GM18507 (cell line): ENCODE data around the gene CCDC137.
A peak's percentile ranks its signal among the peaks of the same experiment; 100 is the strongest.

Source experiments
- DNase-seq: peaks from one replicate; pipeline ENCODE4 v3.0.0; 2011; ENCODE audit warnings: low read depth; ENCODE audit not compliant: insufficient read length; ENCODE audit errors: extremely low spot score
- FAIRE-seq: peaks from 2 replicates; lab custom pipeline; 2011; peaks lifted over from hg19 to GRCh38; lab: Jason Lieb, UNC

CCDC137 gene

DNA sequence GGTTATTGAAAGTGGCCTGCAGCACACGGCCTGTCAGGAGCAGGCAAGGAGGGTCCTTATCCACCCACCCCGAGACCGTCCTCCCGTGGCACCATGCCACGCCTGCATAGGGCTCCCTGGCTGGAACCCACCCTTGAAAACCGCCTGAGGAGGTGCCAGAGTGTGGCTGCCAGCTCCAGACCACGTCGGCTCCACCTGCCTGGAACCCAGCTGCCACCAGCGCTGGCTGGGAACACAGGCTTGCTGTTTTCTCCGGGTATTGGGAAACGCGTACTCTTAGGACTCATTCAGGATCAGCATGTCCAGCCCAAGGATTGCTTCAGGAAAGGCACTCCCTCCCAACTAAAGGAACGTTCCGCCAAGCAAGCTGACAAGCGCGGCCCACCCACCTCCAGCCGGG is 10.4 kb downstream of the CCDC137 start:
- DNase-seq (no peak), FAIRE-seq (no peak)

DNA sequence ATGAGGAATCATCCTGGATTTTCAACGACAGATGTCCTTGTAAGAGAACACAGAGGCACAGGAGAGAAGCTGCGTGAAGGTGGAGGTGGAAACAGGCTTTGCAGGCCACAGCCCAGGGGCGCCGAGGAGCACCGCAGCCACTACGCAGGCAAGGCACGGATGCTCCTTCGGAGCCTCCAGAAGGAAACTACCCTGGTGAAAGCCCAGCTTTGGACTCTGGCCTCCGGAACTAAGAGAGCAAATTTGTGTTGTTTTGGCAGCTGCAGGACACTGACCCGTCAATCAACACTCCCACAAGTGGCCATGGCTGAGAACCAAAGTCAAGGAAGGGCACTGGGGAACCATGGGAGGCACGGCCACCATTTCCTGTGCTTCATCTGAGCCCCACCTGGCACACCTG is 13.6 kb downstream of the CCDC137 start:
- DNase-seq (no peak), FAIRE-seq (no peak)

DNA sequence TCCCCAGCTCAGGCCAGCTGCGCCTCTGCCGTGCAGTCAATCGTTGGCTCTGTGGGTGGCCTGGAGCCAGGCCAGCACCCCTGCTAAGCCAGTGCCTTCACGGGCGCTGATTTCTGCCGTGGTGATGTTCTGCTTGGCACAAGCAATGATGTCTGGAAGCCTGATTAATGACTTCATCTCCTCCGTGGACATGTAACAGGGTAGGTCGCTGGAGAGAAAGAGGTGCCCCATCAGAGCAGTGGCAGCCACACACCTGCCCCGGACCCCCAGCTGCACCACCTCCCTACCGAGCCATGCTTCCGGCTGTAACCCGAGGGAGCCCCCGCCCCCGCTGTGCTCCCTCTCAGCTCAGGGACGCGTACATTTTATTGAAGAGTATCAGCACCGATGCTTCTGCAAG is 15.1 kb downstream of the CCDC137 start:
- no peak for FAIRE-seq
- DNase-seq = no peak

DNA sequence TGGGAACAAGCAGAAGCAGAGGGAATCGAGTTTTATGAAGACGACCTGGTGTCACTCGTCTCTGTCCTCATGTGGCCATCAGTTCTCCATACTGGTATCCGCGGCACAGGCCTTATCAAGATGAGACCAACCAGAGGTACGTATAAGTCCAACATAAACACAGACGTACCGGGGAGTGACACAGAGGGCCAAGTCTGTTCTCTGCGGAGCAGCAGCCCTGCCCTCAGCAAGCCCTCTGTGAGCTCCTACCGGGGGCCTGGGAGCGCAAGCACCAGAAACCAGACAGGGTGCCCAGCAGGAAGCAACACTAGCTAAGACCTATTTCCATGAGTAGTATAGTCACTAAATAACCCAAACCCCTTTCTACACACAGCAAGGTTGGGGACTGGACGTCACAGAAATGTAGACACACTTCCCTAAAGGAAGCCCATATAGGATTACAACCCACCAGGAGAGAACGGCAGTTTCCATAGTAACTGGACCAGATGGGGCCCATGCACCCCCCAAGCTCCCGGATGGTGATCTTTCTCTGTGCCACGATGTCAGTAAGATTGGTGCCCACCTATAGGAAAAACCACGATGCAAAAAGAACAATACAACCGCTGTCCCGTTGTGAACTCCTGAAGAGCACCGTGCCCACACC is 16.1 kb downstream of the CCDC137 start:
- DNase-seq = no peak
- no peak for FAIRE-seq

DNA sequence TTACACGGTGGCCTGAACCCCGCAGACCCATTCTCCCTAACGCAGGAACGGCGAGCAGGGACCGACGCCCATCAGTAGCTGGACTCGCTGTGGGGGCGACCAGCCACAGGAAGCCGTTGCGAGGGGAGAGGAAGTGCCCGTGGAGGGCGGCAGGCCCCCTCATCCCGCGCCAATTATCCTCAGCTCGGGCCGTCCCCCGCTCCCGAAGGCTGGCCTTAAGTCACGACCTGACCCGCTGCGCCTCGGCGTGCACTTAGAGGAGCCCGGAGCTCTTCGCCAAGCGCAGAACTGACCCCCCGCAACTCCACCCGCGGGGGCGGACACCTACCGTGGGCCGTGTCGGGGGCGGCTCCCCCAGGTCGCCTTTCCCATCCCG is 16.7 kb downstream of the CCDC137 start:
- FAIRE-seq (no peak), DNase-seq (no peak)

DNA sequence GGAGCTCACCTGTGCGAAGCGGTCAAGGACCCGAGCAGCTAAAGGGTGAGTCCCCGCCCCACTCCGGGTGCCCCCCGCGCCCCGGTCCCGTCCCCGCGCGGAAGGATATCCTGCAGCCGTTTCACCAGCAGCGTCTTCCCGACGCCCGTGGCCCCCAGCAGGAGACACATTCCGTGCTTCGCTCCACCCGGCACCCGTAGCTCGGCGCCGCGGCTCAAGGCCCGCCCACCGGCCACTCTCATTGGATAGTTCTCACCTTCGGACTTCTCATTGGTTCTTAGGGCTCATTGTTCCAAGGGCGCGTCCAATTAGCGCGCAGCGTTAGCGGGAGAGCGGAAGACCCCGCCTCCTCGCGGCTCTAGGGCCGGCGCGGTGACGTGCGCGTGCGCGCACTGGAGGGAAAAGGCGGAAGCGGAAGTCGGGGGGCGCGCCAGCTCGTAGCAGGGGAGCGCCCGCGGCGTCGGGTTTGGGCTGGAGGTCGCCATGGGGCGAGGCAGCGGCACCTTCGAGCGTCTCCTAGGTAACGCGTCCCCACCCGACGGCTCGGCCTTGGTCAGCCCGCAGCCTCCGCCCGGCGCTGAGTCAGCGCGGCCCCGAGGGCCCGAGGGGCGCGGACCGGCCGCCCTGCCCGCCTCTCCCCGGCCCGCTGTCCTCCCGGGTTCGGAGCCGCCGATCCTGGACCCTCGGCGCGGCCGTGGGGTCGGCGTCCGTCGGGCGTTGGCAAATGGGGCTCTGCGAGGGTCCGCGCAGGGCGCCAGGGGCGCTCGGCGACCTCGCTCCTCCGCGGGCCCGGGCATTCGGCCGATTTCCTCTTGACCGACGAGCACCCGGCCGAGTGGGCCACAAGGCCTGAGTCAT is 17.3 kb downstream of the CCDC137 start, which contains the start of the genes ARL16 and HGS:
ARL16 (minus strand) TSS at position 214 of the 858 bp plus-strand sequence; CDS start at position 170, 44 bp downstream.
HGS (plus strand) TSS at position 428 of the 858 bp plus-strand sequence; CDS start at position 484, 56 bp downstream.
- DNase-seq (peak; percentile 99), FAIRE-seq (peak; percentile 98)

DNA sequence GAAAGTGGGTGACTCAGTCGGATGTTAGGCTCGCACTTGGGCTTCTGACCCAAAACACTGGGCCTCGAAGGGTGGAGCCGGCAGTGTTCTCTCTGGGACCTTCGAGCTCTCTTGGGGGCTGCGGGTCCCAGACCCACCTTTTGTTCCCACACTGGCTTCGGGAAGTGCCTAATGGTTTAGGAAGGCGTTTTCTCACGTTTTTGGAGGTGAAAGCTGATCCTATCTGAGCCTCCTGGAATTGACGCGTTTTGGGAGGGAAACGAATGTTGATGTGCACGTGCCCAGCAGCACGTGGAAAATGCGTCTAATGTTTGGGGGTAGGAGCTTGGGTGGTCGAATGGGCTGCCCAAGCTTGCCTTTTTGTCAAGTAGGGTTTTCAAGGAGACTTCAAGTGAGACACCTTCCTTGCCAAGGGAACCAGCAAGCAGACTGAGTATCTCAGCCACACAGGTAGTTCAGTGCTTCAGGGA is 17.9 kb downstream of the CCDC137 start:
- FAIRE-seq (no peak), DNase-seq (no peak)

DNA sequence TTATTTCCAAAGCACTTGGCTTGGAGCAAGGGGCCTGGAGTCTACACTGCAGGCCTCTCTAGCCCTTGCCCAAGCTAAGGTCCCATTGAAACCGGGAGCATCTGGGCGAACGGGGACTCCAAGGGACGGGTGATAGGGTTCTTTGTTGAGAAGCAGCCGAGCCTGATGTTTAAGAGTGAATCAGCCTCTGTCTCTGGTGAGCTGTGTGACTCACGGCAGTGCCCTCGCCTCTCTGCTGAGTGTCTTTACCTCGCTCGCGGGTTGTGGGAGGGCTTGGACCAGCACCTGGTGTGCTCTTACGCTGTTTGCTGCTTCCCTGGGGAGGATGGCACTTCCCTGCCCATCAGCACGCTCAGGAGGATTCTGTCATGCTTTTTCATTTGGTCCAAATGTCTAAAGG is 18.6 kb downstream of the CCDC137 start:
- DNase-seq = no peak
- FAIRE-seq = no peak

DNA sequence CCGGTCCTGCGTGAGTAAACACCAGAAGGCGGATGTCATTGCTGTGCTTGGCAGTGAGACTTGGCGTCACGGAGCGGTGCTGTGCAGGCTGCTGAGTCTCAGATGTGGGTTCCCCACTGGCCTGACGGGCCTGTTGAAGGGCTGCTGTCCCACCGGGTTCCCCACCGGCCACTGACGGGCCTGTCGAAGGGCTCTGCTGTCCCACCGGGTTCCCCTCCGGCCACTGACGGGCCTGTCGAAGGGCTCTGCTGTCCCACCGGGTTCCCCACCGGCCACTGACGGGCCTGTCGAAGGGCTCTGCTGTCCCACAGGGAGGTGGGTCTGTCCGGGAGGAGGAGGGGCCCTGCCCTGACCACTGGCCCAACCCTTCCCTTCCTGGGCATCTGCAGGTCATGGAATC is 20.1 kb downstream of the CCDC137 start:
- FAIRE-seq (no peak), DNase-seq (no peak)

DNA sequence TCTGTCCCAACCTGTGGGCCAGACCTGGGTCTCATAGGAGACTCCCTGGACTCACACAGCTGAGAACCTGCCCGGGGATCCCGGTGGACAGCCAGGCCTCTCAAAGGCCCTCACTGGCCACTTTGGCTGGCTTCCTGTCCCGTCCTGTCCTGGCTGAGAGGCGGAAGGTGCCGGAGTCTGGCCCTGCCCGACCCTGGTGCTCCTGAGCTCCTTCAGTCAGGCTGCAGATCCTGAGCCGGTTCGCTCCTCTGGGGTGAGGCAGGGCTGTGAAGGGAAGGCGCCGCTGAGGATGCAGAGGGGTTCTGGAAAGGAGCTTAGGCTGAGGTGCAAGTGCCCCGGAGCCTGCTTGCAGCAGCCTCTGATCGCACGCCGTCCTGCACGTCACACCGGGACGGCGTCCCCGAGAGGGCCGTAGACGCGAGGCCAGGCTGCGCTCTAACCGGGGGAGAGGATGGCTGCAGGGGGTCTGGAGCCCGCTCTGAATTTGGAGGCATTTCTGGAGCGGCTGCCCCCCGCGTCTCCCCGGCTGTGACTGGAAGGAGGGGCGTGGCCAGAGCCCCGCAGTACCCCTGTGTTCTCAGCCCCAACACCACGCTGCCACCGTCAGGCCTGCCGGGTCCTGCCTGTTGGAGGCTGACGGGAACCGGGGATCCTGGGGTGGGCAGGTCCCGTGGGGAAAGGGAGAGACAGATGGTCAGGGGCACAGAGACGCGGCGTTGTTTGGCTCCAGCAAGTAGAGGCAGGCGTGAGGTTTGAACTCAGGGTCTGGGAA is 21.4 kb downstream of the CCDC137 start:
- FAIRE-seq = no peak
- no peak for DNase-seq

DNA sequence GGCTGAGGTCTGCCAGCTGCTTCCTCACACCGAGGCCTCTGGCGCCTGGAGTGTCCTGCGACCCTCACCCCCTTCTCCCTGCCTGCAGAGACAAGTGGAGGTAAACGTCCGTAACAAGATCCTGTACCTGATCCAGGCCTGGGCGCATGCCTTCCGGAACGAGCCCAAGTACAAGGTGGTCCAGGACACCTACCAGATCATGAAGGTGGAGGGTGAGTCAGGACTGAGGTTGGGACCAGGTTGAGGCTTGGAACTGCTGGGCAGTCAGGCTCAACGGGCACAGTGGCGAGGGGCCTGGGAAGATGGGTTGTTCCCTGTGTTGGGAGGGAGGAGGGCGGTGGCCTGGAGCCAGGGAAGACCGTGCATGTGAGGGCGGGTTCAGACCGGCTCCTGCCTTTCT is 22.1 kb downstream of the CCDC137 start:
- no peak for DNase-seq
- no peak for FAIRE-seq

DNA sequence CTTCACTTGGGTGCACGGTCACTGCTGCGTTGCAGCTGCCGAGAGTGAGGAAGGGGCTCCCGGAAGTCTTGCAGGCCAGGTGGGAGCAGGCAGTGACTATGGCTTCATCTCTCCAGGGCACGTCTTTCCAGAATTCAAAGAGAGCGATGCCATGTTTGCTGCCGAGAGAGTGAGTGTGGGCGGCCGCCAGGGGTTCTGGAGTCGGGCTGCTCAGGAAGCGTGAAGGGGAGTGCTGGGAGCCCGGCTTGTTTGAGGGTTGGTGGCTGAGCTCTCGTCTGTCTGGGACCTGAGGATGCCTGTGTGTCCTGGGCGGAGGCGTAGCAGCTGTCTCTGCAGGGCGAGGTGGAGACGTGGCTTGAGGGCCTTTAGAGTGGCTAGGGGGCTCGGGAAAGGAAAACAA is 23.5 kb downstream of the CCDC137 start:
- DNase-seq = no peak
- no peak for FAIRE-seq

DNA sequence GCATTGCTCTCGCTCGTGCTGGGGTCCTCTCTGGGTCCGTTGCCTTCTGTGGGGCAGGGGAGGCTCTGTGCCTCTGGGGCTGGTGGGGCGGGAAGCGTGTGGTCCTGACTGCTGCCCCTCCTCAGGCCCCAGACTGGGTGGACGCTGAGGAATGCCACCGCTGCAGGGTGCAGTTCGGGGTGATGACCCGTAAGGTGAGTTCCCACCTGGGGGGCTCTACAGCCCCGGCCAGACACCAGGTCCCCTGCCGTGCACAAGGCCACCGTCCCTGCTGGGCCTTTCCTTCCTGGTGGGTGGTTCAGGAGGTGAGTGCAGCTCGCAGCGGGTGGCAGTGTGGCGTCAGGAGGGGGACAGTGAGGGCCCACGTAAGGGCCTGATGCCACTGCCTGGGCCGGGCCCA is 24.0 kb downstream of the CCDC137 start:
- DNase-seq (no peak), FAIRE-seq (no peak)

DNA sequence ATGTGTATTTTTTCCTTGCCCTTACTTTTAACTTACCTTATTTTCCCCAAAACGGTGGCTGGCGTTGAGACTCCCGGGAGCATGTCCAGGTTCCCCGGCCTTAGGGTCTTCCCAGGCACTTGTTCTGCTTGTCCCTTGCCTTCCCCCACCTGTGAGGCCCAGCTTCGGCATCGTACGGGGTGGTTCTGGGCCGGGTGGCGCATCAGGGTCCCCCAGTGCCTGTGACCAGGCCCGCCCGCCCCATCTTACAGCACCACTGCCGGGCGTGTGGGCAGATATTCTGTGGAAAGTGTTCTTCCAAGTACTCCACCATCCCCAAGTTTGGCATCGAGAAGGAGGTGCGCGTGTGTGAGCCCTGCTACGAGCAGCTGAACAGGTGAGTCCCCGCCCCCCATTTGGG is 24.7 kb downstream of the CCDC137 start:
- FAIRE-seq = no peak
- no peak for DNase-seq

DNA sequence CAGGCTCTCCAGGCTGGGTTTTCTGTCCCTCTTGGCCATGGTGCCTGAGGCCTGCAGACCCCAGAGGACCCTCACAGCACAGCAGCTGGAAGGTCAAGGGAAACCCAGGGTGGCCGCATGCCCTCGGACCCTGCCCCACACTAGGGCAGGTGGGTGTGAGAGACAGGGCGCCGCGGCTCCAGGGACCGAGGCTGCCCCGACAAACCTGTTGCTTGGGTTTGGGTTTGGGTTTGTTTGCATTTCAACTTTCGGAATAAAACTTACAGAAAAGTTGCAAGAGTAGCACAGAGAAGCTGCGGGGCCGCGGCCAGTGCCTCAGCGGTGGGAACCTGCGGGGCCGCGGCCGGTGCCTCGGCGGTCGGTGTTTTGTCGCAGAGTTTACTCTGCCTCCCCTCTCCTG is 25.1 kb downstream of the CCDC137 start:
- no peak for FAIRE-seq
- DNase-seq = no peak

DNA sequence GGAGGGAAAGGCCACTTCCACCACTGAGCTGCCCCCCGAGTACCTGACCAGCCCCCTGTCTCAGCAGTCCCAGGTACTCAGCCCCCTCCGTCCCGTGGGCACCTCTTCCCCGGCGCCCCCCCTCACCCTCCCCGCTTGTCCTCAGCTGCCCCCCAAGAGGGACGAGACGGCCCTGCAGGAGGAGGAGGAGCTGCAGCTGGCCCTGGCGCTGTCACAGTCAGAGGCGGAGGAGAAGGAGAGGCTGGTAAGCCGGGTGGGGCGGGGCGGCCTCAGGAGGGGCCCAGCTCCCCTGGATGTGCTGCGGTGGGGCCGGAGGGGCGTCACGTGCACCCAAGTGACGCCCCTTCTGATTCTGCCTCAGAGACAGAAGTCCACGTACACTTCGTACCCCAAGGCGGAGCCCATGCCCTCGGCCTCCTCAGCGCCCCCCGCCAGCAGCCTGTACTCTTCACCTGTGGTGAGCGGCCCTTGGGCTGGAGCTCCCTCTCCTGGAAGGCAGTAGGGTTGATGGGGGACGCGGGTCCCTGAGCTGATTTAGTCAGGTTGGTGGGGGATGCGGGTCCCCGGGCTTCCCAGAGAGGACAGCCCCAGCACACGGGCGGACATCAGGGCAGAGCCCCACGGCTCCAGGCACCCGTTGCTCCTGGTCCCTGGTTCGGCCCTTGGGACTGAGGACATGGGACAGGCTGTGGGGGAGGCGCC is 27.1 kb downstream of the CCDC137 start:
- DNase-seq (no peak), FAIRE-seq (no peak)

DNA sequence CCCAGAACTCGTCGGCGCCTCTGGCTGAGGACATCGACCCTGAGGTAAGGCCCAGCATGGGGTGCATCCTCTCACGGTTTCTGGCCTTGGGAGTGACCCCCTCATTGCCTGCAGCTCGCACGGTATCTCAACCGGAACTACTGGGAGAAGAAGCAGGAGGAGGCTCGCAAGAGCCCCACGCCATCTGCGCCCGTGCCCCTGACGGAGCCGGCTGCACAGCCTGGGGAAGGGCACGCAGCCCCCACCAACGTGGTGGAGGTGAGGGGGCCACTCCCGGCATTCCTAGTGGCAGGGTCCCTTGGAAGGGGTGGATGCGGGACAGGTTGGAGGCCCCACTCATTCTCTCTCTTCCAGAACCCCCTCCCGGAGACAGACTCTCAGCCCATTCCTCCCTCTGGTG is 28.3 kb downstream of the CCDC137 start:
- DNase-seq = no peak
- FAIRE-seq = no peak

DNA sequence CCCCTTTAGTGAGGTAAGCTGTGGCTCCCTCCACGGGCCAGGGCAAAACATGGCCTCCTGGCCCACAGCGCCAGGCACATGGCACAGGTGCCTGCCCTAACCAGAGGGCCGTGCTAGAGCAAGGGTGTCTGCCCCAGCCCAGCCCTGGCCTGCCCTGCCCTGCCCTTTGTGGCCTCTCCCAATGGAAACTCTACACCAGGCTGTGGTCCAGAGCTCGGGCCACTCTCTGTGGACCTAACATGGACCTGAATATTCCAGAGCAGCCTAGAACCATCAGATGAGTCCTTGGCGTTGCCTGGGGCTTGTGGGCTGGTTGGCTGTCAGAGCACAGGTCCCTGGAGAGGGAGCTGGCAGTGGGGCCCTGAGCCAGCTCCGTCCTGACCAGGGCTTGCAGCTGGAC is 28.7 kb downstream of the CCDC137 start:
- DNase-seq (no peak), FAIRE-seq (no peak)

DNA sequence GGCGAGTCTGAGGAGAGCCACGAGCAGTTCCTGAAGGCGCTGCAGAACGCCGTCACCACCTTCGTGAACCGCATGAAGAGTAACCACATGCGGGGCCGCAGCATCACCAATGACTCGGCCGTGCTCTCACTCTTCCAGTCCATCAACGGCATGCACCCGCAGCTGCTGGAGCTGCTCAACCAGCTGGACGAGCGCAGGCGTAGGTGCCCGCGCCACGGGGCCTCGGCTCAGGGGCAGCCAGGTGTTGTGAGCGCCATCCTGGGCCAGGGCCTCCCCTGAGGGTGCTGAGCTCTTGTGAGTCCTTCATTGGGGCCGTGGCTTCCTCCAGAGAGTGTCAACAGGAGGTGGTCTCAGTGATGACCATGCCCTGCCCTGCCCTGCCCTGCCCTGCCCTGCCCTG is 29.3 kb downstream of the CCDC137 start:
- DNase-seq = no peak

More for the DNA sequence above, 29.3 kb downstream of the CCDC137 start:
- FAIRE-seq = no peak
